ENCODE data around the gene AK1.
A peak's percentile ranks its signal among the peaks of the same experiment; 100 is the strongest.

Gene AK1

GRCh38 chr9:127908660-127908926 lies 31.1 kb upstream of the AK1 start:
- no peak for DNase-seq (ENCODE audit: low read depth in 3 of 3)

- DNase-seq (ENCODE audit: low read depth in 3 of 3), result no peak
Observed at GRCh38 chr9:127907867-127908659, 30.6 kb upstream of the AK1 start.

- peak in 1 of 3 donors; percentile 46 for DNase-seq (ENCODE audit: low read depth in 3 of 3)
Observed at GRCh38 chr9:127905788-127906191, 28.3 kb upstream of the AK1 start.

- peak in 1 of 3 donors; percentile 50 for DNase-seq (ENCODE audit: low read depth in 3 of 3)
Observed at GRCh38 chr9:127905004-127905728, 27.7 kb upstream of the AK1 start.

GRCh38 chr9:127904561-127905003 lies 27.1 kb upstream of the AK1 start:
- peak in 1 of 3 donors; percentile 31 for DNase-seq (ENCODE audit: low read depth in 3 of 3)

- DNase-seq (ENCODE audit: low read depth in 3 of 3), result peak; percentile 71 to 88 (median 79)
Observed at GRCh38 chr9:127903557-127904475, 26.3 kb upstream of the AK1 start.

GRCh38 chr9:127899128-127899943 lies 21.9 kb upstream of the AK1 start, which contains the start of gene ST6GALNAC6:
TSS of gene ST6GALNAC6 (minus strand) at chr9:127899603. CDS start at chr9:127897981, 1,622 bp downstream.
- peak in 2 of 3 donors; percentile 40 to 68 for DNase-seq (ENCODE audit: low read depth in 3 of 3)

GRCh38 chr9:127898433-127899127 lies 21.1 kb upstream of the AK1 start:
- no peak for DNase-seq (ENCODE audit: low read depth in 3 of 3)

GRCh38 chr9:127897193-127897692 lies 19.8 kb upstream of the AK1 start:
- peak in 1 of 3 donors; percentile 33 for DNase-seq (ENCODE audit: low read depth in 3 of 3)

GRCh38 chr9:127896395-127897192 lies 19.1 kb upstream of the AK1 start:
- no peak for DNase-seq (ENCODE audit: low read depth in 3 of 3)

GRCh38 chr9:127895811-127896210 lies 18.3 kb upstream of the AK1 start:
- DNase-seq (ENCODE audit: low read depth in 3 of 3), result no peak

- DNase-seq (ENCODE audit: low read depth in 3 of 3), result no peak
Observed at GRCh38 chr9:127893392-127893791, 15.9 kb upstream of the AK1 start.

- no peak for DNase-seq (ENCODE audit: low read depth in 3 of 3)
Observed at GRCh38 chr9:127892831-127893230, 15.4 kb upstream of the AK1 start.

GRCh38 chr9:127890053-127890452 lies 12.6 kb upstream of the AK1 start:
- no peak for DNase-seq (ENCODE audit: low read depth in 3 of 3)

GRCh38 chr9:127887792-127888191 lies 10.3 kb upstream of the AK1 start:
- DNase-seq (ENCODE audit: low read depth in 3 of 3), result no peak

GRCh38 chr9:127886401-127886972 lies 9.0 kb upstream of the AK1 start:
- DNase-seq (ENCODE audit: low read depth in 3 of 3), result no peak

GRCh38 chr9:127885508-127886281 lies 8.2 kb upstream of the AK1 start:
- no peak for DNase-seq (ENCODE audit: low read depth in 3 of 3)

GRCh38 chr9:127884976-127885490 lies 7.6 kb upstream of the AK1 start:
- DNase-seq (ENCODE audit: low read depth in 3 of 3), result no peak
